ENCODE results near the gene KIAA2012.

- TF ChIP-seq, protein P1, sequence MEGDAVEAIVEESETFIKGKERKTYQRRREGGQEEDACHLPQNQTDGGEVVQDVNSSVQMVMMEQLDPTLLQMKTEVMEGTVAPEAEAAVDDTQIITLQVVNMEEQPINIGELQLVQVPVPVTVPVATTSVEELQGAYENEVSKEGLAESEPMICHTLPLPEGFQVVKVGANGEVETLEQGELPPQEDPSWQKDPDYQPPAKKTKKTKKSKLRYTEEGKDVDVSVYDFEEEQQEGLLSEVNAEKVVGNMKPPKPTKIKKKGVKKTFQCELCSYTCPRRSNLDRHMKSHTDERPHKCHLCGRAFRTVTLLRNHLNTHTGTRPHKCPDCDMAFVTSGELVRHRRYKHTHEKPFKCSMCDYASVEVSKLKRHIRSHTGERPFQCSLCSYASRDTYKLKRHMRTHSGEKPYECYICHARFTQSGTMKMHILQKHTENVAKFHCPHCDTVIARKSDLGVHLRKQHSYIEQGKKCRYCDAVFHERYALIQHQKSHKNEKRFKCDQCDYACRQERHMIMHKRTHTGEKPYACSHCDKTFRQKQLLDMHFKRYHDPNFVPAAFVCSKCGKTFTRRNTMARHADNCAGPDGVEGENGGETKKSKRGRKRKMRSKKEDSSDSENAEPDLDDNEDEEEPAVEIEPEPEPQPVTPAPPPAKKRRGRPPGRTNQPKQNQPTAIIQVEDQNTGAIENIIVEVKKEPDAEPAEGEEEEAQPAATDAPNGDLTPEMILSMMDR (IDR thresholded peaks at IDR 0.05; ENCODE audit: low read length), result peak; percentile 40
- no peak for TF ChIP-seq EZH2 (optimal IDR thresholded peaks at IDR 0.05; ENCODE audit: low read depth, low read length)
Observed at GRCh38 chr2:202033317-202034248, 39.5 kb upstream of the KIAA2012 start, which contains the start of gene FZD7.
